Astrocyte (in vitro differentiated cells and primary cell): ENCODE results near the gene GRHL1. TPM values are rescaled to one million over a fixed set of nuclear protein-coding genes. Genes with fewer than 3 reads are reported as not detected.

Source experiments
- DNase-seq: peaks from one replicate; pipeline ENCODE4 v3.0.0-alpha.2; 2010; ENCODE audit warnings: low read depth
- FAIRE-seq: peaks from 2 replicates; lab custom pipeline; 2011; peaks lifted over from hg19 to GRCh38; lab: Jason Lieb, UNC
- H2AFZ ChIP-seq: 2 replicates; pipeline ENCODE4 v1.6.0; 2012; ENCODE audit warnings: low read depth, low read length, inconsistent platforms
- H3K27ac ChIP-seq: 2 replicates; pipeline ENCODE4 v1.5.1; 2011; ENCODE audit warnings: low read depth, low read length, inconsistent platforms
- H3K27me3 ChIP-seq: 2 replicates; pipeline ENCODE4 v1.6.0; 2011; ENCODE audit warnings: low read length, inconsistent platforms; ENCODE audit not compliant: insufficient read depth
- H3K36me3 ChIP-seq: 2 replicates; pipeline ENCODE4 v1.5.1; 2011; ENCODE audit warnings: low read length, inconsistent platforms; ENCODE audit not compliant: insufficient read depth
- H3K4me1 ChIP-seq: 2 replicates; pipeline ENCODE4 v1.5.1; 2011; ENCODE audit warnings: low read length, inconsistent platforms; ENCODE audit not compliant: insufficient read depth
- H3K4me2 ChIP-seq: 2 replicates; pipeline ENCODE4 v1.6.0; 2012; ENCODE audit warnings: low read length, inconsistent platforms
- H3K4me3 ChIP-seq: 2 replicates; pipeline ENCODE4 v1.5.1; 2011; ENCODE audit warnings: low read depth, mild to moderate bottlenecking, low read length, inconsistent platforms; ENCODE audit not compliant: insufficient read depth
- H3K79me2 ChIP-seq: 2 replicates; pipeline ENCODE4 v1.6.0; 2012; ENCODE audit warnings: mild to moderate bottlenecking, low read length, inconsistent platforms; ENCODE audit not compliant: insufficient read depth
- H3K9ac ChIP-seq: 2 replicates; pipeline ENCODE4 v1.6.0; 2012; ENCODE audit warnings: mild to moderate bottlenecking, low read length, inconsistent platforms
- H3K9me3 ChIP-seq: 2 replicates; pipeline ENCODE4 v1.5.1; 2012; ENCODE audit warnings: low read depth, mild to moderate bottlenecking, low read length, inconsistent platforms; ENCODE audit not compliant: insufficient read depth
- H4K20me1 ChIP-seq: 2 replicates; pipeline ENCODE4 v1.6.0; 2012; ENCODE audit warnings: low read length, inconsistent platforms; ENCODE audit not compliant: insufficient read depth
- H3K27ac Mint-ChIP-seq: one replicate; pipeline ENCODE4 v1.8.0; 2021; ENCODE audit warnings: mild to moderate bottlenecking, mixed read lengths; ENCODE audit not compliant: unreplicated experiment
- H3K27me3 Mint-ChIP-seq: one replicate; pipeline ENCODE4 v1.8.0; 2021; ENCODE audit warnings: low read depth, mixed read lengths; ENCODE audit not compliant: unreplicated experiment
- H3K36me3 Mint-ChIP-seq: one replicate; pipeline ENCODE4 v1.8.0; 2021; ENCODE audit warnings: low read depth, mixed read lengths; ENCODE audit not compliant: unreplicated experiment
- H3K4me1 Mint-ChIP-seq: one replicate; pipeline ENCODE4 v1.8.0; 2021; ENCODE audit warnings: low read depth, mixed read lengths; ENCODE audit not compliant: unreplicated experiment
- H3K4me3 Mint-ChIP-seq: one replicate; pipeline ENCODE4 v1.8.0; 2021; ENCODE audit warnings: mild to moderate bottlenecking, moderate library complexity, mixed read lengths; ENCODE audit not compliant: unreplicated experiment
- H3K9me3 Mint-ChIP-seq: one replicate; pipeline ENCODE4 v1.8.0; 2021; ENCODE audit warnings: mild to moderate bottlenecking, mixed read lengths; ENCODE audit not compliant: unreplicated experiment
- CTCF ChIP-seq: IDR thresholded peaks from 2 replicates; pipeline ENCODE4 v1.5.1; 2011; ENCODE audit warnings: low read depth, mild to moderate bottlenecking, inconsistent platforms, low read length, moderate library complexity; ENCODE audit not compliant: insufficient read depth
- EZH2 ChIP-seq: IDR thresholded peaks from 2 replicates; pipeline ENCODE4 v1.6.1; 2012; ENCODE audit warnings: mild to moderate bottlenecking, low read length, inconsistent platforms; ENCODE audit not compliant: insufficient read depth
- total RNA-seq: library from RNA; stranded (reverse); gene quantifications from 2 replicates; pipeline ENCODE4 v1.2.1, GENCODE V29; 2021

Gene GRHL1
- total RNA-seq, 1 donor from 2014 or later, result 4.1 TPM

- Mint-ChIP-seq H3K4me3 (no peak overlapping the region), H3K36me3 (peaks cover 10% of the 10 kb centered on the region), H3K4me1 (peaks cover 21% of the 10 kb centered on the region), H3K9me3 (no peaks in the 10 kb centered on the region), H3K27ac (no peak overlapping the region), H3K27me3 (no peaks in the 10 kb centered on the region)
- DNase-seq (no peak), FAIRE-seq (no peak)
- Histone ChIP-seq H3K9me3 (no peaks in the 10 kb centered on the region), H3K27me3 (no peaks in the 10 kb centered on the region), H4K20me1 (no peaks in the 10 kb centered on the region), H3K4me1 (peaks cover 14% of the 10 kb centered on the region), H3K79me2 (no peaks in the 10 kb centered on the region), H3K36me3 (peaks cover 9% of the 10 kb centered on the region), H3K4me3 (no peak overlapping the region), H3K9ac (no peak overlapping the region), H3K27ac (no peak overlapping the region), H2AFZ (no peak overlapping the region), H3K4me2 (no peak overlapping the region)
- TF ChIP-seq CTCF (no peak), EZH2 (no peak)
These were observed 14.2 kb upstream of the GRHL1 start for GRCh38 chr2:9937258-9937657.

- no peak overlapping the region for H3K4me2 ChIP-seq
- TF ChIP-seq EZH2 (no peak), CTCF (no peak)
- no peak overlapping the region for H2AFZ ChIP-seq
- no peaks in the 10 kb centered on the region for H3K27me3 Mint-ChIP-seq
- H3K9me3 Mint-ChIP-seq, result no peaks in the 10 kb centered on the region
- H3K4me1 ChIP-seq, result peaks cover 14% of the 10 kb centered on the region
- H3K9me3 ChIP-seq, result no peaks in the 10 kb centered on the region
- DNase-seq, result no peak
- peaks cover 9% of the 10 kb centered on the region for H3K36me3 ChIP-seq
- H3K27ac Mint-ChIP-seq, result no peak overlapping the region
- H3K79me2 ChIP-seq, result no peaks in the 10 kb centered on the region
- no peak overlapping the region for H3K9ac ChIP-seq
- FAIRE-seq, result no peak
- peaks cover 5% of the 10 kb centered on the region for H3K36me3 Mint-ChIP-seq
- H3K27me3 ChIP-seq, result no peaks in the 10 kb centered on the region
- H3K27ac ChIP-seq, result no peak overlapping the region
- no peaks in the 10 kb centered on the region for H4K20me1 ChIP-seq
- peaks cover 21% of the 10 kb centered on the region for H3K4me1 Mint-ChIP-seq
- no peak overlapping the region for H3K4me3 Mint-ChIP-seq
- H3K4me3 ChIP-seq, result no peak overlapping the region
These were observed 13.5 kb upstream of the GRHL1 start for GRCh38 chr2:9937968-9938367.

- H3K4me1 Mint-ChIP-seq, result peaks cover 21% of the 10 kb centered on the region
- H3K4me3 Mint-ChIP-seq, result no peak overlapping the region
- H3K27me3 Mint-ChIP-seq, result peaks cover 1% of the 10 kb centered on the region
- TF ChIP-seq EZH2 (no peak), CTCF (no peak)
- Histone ChIP-seq H3K36me3 (peaks cover 7% of the 10 kb centered on the region), H3K27ac (no peak overlapping the region), H3K4me3 (no peak overlapping the region), H2AFZ (no peak overlapping the region), H3K9ac (no peak overlapping the region), H3K9me3 (no peaks in the 10 kb centered on the region), H3K79me2 (no peaks in the 10 kb centered on the region), H3K27me3 (no peaks in the 10 kb centered on the region), H4K20me1 (no peaks in the 10 kb centered on the region), H3K4me1 (peaks cover 14% of the 10 kb centered on the region), H3K4me2 (no peak overlapping the region)
- DNase-seq, result no peak
- H3K27ac Mint-ChIP-seq, result no peak overlapping the region
- no peaks in the 10 kb centered on the region for H3K36me3 Mint-ChIP-seq
- no peak for FAIRE-seq
- no peaks in the 10 kb centered on the region for H3K9me3 Mint-ChIP-seq
These were observed 11.7 kb upstream of the GRHL1 start for GRCh38 chr2:9939587-9940485.
